GM19193 (cell line): ENCODE results near the gene TMEM51.

ENCODE experiments used
- POLR2A ChIP-seq: IDR thresholded peaks from 4 replicates; pipeline ENCODE4 v1.6.1; 2011; ENCODE audit not compliant: insufficient read depth, insufficient read length; ENCODE audit errors: extremely low read depth

Gene TMEM51

GRCh38 chr1:15176120-15176519 is 22.6 kb downstream of the TMEM51 start:
- no peak for TF ChIP-seq POLR2A

DNA sequence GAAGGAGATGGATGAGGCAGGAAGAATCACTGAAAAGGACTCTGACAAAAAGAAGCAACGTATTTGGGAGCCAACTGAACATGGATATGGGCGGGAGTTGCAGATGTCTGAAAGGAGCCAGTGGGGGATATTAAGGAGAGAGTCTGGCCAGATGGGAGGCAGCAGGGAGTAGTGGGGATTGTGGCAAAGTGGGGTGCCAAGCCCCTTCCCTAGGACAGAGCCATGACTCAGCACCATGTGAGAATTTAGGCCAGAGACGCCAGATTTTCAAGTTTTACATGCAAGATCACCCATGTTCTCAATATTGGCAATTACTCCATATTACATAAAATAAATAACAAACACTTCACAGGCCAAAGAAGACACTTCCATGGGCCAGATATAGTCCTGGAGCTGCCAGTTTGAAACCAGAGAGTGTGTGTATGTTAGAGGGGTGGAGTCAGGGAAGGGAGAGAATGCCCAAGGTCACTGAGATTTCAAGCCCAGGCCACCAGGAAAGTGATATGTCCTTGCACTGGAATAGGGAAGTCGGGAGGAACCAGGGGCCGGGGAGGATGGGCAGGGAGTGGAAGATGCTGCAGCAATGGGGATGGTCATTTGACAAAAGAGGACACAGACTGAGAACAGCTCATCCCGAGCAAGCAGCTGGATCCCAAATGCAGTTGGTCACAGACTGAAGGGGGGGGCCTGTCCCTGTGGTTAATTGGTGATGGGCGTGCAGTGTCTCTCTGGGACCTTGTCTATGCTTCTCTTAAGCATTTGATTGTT is 23.5 kb downstream of the TMEM51 start:
- no peak for TF ChIP-seq POLR2A

- no peak for TF ChIP-seq POLR2A
These were observed 24.2 kb downstream of the TMEM51 start for GRCh38 chr1:15177710-15178166.

DNA sequence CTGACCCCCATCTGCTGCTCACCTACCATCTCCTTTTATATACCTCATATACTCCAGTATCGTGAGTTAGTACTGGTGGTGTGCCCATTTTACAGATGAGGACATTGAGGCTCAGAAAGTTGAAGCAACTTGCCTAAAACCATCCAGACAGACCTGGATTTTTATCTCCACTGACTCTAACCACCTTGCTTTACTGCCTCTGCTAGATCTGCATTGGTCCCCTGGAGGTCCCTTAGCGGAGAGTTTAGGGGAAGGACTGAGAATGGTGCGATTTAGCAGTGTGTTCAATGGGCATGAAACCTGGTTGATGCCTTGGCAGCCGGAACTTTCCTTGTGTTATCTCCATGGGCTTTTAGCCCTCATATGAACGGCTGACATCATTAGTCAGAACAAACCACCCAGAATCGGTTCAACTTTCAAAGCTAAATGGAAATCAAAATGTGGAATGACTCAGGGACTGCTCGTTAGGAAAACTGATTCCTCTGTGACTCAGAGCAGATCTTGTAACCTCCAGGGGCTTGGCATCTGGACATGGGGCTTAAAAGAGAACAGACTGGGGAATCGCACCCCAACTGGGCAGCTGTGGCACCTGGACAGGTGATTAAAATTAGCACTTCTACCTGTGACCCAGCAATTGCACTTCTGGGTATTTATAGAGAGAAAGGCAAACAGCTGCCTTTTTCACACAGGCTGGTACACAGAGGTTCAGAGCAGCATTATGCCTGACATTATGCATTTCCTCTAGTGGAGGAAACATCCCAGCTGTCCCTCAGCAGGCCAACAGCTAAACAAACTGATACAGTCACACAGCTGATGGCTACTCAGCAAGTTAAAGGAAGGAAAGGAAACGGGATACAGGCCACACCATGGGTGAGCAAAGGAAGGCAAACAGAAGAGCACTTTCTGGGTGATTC is 25.3 kb downstream of the TMEM51 start:
- no peak for TF ChIP-seq POLR2A

GRCh38 chr1:15179485-15179883 is 25.9 kb downstream of the TMEM51 start:
- no peak for TF ChIP-seq POLR2A

DNA sequence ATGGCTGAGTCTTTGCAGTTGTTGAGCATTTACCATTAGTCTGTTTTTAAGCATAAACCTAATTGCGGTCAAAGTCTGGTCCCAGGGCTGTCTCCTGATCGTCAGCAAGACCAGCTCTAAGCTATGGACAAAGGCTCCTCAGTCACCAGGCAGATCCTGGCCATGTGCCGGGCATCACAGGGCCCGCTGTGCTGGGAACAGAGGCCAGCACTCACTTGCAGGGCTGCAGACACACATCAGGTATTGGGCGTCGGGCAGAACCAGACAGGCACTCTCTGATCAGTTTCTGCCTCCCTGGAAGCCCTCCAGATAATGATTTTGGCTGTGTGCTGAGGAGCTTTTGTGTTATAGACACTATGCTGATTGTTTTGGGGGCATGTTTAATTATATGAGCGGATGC is 26.6 kb downstream of the TMEM51 start:
- no peak for TF ChIP-seq POLR2A

- TF ChIP-seq POLR2A, result no peak
These were observed 27.5 kb downstream of the TMEM51 start for GRCh38 chr1:15180945-15181523.

DNA sequence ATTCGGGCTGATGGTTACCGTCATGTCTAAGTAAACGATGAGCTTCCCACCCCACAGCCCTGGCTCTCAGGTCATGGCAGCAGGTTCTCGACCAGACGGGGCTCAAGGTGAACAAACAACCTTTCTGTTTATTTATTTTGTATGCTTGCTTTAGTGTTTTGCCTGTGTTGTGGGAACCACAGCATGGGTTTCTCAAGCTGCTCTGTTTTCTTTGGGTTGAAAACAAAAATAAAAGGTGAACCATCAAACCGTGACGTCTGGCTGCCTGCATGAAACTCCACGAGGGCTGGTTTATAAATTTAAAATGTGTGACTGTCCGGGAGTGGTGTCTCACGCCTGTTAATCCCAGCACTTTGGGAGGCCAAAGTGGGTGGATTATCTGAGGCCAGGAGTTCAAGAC is 28.0 kb downstream of the TMEM51 start:
- no peak for TF ChIP-seq POLR2A

DNA sequence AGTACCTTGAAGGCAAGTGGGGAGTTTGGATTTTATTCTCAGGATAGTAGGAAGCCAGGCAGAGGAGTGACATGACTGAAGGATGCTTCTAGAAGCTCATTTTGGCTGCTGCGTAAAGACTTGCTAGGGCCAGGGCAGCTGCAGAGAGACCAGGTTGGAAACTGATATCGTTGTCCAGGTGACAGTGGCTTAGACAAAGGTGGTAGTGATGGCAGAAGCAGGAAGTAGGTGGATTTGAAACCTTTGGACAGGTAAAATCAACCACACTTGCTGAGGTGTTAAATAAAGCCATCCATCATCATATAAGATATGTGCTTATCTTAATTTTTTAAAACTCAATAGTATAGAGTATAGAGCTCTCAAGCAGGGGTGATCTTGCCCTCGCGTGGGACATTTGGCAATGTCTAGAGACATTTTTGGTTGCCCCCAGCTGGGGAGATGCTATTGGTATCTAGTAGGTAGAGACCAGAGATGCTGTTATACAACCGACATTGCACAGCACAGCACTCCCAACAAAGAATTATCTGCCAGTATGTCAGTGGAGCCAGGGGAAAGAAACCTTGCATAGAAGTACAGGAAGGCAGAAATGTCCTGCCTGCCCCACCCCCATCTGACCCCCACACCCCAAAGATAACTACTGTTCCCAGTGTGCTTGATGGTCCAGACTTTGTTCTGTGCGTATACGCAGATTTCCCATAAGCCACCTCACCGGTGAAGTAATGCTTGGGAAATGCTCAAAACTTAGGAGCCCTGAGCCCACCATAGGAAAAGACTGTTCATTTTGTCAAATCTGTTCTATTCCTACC is 31.1 kb downstream of the TMEM51 start:
- TF ChIP-seq POLR2A, result no peak

- no peak for TF ChIP-seq POLR2A
These were observed 32.1 kb downstream of the TMEM51 start for GRCh38 chr1:15185617-15186016.

DNA sequence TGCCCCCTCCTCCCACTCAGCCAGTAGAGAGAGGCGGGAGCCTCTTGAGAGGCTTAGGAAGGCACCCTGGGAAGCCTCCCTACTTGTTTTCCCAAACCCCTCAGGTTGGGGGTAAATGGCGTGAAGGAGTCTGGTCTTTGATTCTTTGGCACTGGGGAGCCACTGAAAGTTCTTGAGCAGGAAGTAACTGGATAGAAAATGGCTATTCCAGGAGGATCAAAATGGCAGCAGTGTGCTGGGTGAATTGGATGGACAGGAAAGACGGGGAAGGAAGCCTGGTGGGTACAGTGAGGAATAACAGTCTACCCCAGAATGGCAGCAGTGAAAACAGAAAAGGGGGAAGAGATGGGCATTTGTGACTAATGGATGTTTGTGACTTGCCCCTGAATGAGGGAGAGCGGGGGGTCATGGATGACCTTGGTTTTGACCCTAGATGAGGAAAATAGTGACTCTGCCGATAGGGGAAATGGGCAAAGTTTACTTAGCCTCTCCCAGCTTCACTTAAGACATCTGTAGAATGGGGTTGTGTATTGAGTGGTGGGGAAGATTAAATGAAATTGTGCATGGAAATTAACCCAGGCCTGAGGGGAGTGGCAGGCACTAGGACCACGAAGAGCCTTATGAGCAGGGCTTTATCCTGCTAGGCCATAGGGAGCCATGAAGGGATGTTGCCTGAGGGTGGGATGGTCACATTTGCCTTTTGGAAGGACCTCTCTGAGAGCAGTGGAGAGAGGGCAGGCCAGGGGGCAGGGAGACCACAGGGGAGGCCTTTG is 32.7 kb downstream of the TMEM51 start:
- TF ChIP-seq POLR2A, result no peak

DNA sequence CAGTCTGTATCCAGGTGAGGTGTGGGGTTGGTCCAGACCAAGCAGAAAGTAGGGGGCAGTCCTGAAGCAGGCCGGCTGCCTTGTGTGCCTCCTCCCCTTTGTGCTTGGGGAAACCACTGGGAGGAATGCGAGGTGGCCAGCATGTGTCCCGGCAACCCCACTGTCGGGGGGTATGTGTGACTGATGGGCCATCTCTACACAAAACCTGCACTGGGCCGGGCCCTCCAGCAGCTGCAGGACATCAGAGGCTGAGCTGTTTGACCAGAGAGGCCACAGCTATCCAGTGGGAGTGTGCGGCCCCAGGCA is 33.3 kb downstream of the TMEM51 start:
- TF ChIP-seq POLR2A, result no peak

- TF ChIP-seq POLR2A, result no peak
These were observed 33.9 kb downstream of the TMEM51 start for GRCh38 chr1:15187175-15188129.

GRCh38 chr1:15188130-15188524 is 34.6 kb downstream of the TMEM51 start:
- no peak for TF ChIP-seq POLR2A

- TF ChIP-seq POLR2A, result no peak
These were observed 35.1 kb downstream of the TMEM51 start for GRCh38 chr1:15188678-15189077.
